ENCODE measurements around the gene PPM1A.

DNA sequence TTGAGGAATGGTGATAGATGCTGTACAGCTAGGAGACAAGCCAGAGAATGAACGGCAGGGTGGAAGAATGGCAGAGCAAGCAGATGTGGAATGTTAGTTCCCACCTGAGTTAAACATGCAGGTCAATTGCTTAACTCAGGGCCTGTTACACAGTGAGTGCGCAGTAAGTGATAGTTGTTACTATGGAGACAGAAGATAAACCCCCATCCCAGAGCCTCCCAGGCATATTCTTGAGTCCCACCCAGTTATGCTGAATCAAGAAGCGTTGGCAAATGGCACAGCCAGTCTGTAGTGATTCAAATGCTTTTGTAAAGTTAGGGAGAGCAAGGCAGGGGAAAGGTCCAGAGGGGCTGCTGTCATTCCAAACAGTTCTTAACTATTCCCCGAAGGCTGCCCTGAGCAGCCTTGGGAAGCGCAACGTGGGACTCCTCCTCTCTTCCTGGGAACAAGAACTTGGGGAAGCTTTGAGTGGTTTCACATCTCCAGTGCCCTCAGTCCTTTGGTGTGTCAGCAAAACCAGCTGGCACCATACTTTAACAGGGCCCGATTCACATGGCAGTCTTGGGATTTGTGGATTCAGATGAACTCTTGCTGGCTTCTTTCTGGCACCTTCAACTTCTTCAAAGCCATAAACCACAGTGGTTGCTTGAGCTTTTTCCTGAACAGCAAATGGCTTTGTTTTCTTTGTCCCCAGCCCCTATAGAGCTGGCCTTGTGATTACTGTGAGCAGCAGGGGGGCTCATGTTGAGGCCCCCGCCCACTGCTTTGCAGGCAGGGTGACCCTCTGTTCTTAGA is 66.4 kb downstream of the PPM1A start:
- TF ChIP-seq ARNT (IDR thresholded peaks at IDR 0.05), result no peak
- no peak for TF ChIP-seq LEF1 (IDR thresholded peaks at IDR 0.05; ENCODE audit: borderline replicate concordance)
- no peak for TF ChIP-seq FOXM1 (IDR thresholded peaks at IDR 0.05; ENCODE audit: borderline replicate concordance)
- TF ChIP-seq BHLHE40 (IDR thresholded peaks at IDR 0.05; ENCODE audit: borderline replicate concordance), result no peak
- no peak for TF ChIP-seq SP1 (IDR thresholded peaks at IDR 0.05)
- TF ChIP-seq FOXA1 (IDR thresholded peaks at IDR 0.05), result no peak
